ENCODE data around the gene TOMM22. TPM values are rescaled to one million over a fixed set of nuclear protein-coding genes. Genes with fewer than 3 reads are reported as not detected.

The TOMM22 gene
- polyA plus RNA-seq, 1 experiment = 29.6 TPM

- Histone ChIP-seq H3K4me3 (ENCODE audit: low read depth, low read length) (no peak overlapping the region), H3K27me3 (ENCODE audit: control insufficient read depth, insufficient read depth, low read length) (no peaks in the 10 kb centered on the region), H3K36me3 (ENCODE audit: control insufficient read depth, insufficient read depth, low read length) (peaks cover 52% of the 10 kb centered on the region)
- DNase-seq (ENCODE audit: low read depth) = no peak
- CTCF ChIA-PET = interaction anchor here (0.8 to 4.7 kb wide), 10 partner anchors 8 to 35 kb away, joined by 3 to 29 read pairs (median 8); no protein-coding TSS in a partner anchor
- no peak for TF ChIP-seq CTCF (IDR thresholded peaks at IDR 0.05; ENCODE audit: insufficient read depth, low read depth, low read length)
- POLR2A ChIA-PET = no interaction called here
Measured at GRCh38 chr22:38734421-38735100, 52.8 kb downstream of the TOMM22 start.

Other genes starting within 250 kb of the TOMM22 start
- not detected in 2 replicates for gene KCNJ4, start 226.8 kb upstream of the TOMM22 start, polyA plus RNA-seq (2011; rRNA removed)
- 150 and 222 TPM in 2 replicates for gene KDELR3, start 213.9 kb upstream of the TOMM22 start, polyA plus RNA-seq (2011; rRNA removed)
- gene DDX17, start 175.6 kb upstream of the TOMM22 start, polyA plus RNA-seq (2011; rRNA removed) = 318 and 360 TPM in 2 replicates
- 0.37 and 0.97 TPM in 2 replicates for gene DMC1, start 111.8 kb upstream of the TOMM22 start, polyA plus RNA-seq (2011; rRNA removed)
- gene FAM227A, start 25.6 kb upstream of the TOMM22 start, polyA plus RNA-seq (2011; rRNA removed) = 0.69 and 1.0 TPM in 2 replicates
- 38.1 and 43.2 TPM in 2 replicates for gene CBY1, start 25.3 kb upstream of the TOMM22 start, polyA plus RNA-seq (2011; rRNA removed)
- 40.9 and 43.6 TPM in 2 replicates for gene JOSD1, start 19.0 kb downstream of the TOMM22 start, polyA plus RNA-seq (2011; rRNA removed)
- 24.0 and 31.1 TPM in 2 replicates for gene GTPBP1, start 24.0 kb downstream of the TOMM22 start, polyA plus RNA-seq (2011; rRNA removed)
- 52.4 and 98.4 TPM in 2 replicates for gene SUN2, start 74.0 kb downstream of the TOMM22 start, polyA plus RNA-seq (2011; rRNA removed)
- 21.4 and 29.9 TPM in 2 replicates for gene DNAL4, start 112.2 kb downstream of the TOMM22 start, polyA plus RNA-seq (2011; rRNA removed)
- gene NPTXR, start 162.1 kb downstream of the TOMM22 start, polyA plus RNA-seq (2011; rRNA removed) = 1.4 and 2.5 TPM in 2 replicates
- 15.4 and 21.9 TPM in 2 replicates for gene CBX6, start 190.3 kb downstream of the TOMM22 start, polyA plus RNA-seq (2011; rRNA removed)